Ascending aorta (tissue), 2 donors: ENCODE measurements around the gene TMEM253. TPM values are rescaled to one million over a fixed set of nuclear protein-coding genes. Genes with fewer than 3 reads are reported as not detected.

ENCODE experiments used
- DNase-seq, 2 donors: peaks; one replicate each; pipeline ENCODE4 v3.0.0-alpha.2; 2019; ENCODE audit warnings: low spot score in 2 of 2
- H3K27ac ChIP-seq, 2 donors: fragments of 200-600 bp; sonication (generic); one replicate each; pipeline ENCODE4 v1.5.1; 2016 to 2017; ENCODE audit warnings: mild to moderate bottlenecking in 1 of 2
- H3K27me3 ChIP-seq: fragments of 200-600 bp; sonication (generic); one replicate; pipeline ENCODE4 v1.5.1; 2017
- H3K36me3 ChIP-seq, 2 donors: fragments of 200-600 bp; sonication (generic); one replicate each; pipeline ENCODE4 v1.5.1; 2016
- H3K4me1 ChIP-seq, 2 donors: fragments of 200-600 bp; sonication (generic); one replicate each; pipeline ENCODE4 v1.5.1; 2016 to 2017; ENCODE audit warnings: mild to moderate bottlenecking in 1 of 2
- H3K4me3 ChIP-seq, 2 donors: fragments of 200-600 bp; sonication (generic); one replicate each; pipeline ENCODE4 v1.5.1; 2016 to 2017; ENCODE audit warnings: mild to moderate bottlenecking in 1 of 2
- H3K9me3 ChIP-seq, 2 donors: fragments of 200-600 bp; sonication (generic); one replicate each; pipeline ENCODE4 v1.5.1; 2016
- CTCF ChIP-seq, 3 experiments: fragments of 200-600 bp in 2 of 3; fragments of 450-650 bp in 1 of 3; sonication (generic) in 2 of 3; IDR thresholded peaks; one replicate each; pipeline ENCODE4 v1.5.1; 2016 to 2019; ENCODE audit warnings: antibody characterized with exemption in 3 of 3, mild to moderate bottlenecking in 1 of 3, moderate library complexity in 1 of 3
- intact Hi-C: fragments of 100-400 bp; cut with DNase I; formaldehyde crosslinking; loops from one replicate; pipeline ENCODE4 v1.15.1; 2023
- total RNA-seq: library from RNA; depleted of rRNA; stranded (reverse); fragments of >200 nt; gene quantifications from one replicate; pipeline ENCODE4 v1.1.0, GENCODE V29; 2016

Gene TMEM253
- total RNA-seq, 1 donor from 2014 or later: not detected

- Histone ChIP-seq H3K27ac (no peak overlapping the region), H3K4me3 (no peak overlapping the region), H3K36me3 (no peaks in the 10 kb centered on the region), H3K9me3 (no peaks in the 10 kb centered on the region), H3K4me1 (peaks cover 0 to 11% of the 10 kb centered on the region in 2 donors), H3K27me3 (no peaks in the 10 kb centered on the region)
- no peak for DNase-seq
- intact Hi-C loops: loop anchor here (5.0 to 10.0 kb wide), 2 partner anchors 252 to 275 kb away; partner anchors contain the start of gene SUPT16H
- no peak for TF ChIP-seq CTCF (IDR thresholded peaks at IDR 0.05)
Measured at GRCh38 chr14:21109377-21110138, 8.7 kb downstream of the TMEM253 start.

- no peak overlapping the region for H3K27ac ChIP-seq
- H3K4me1 ChIP-seq: no peaks in the 10 kb centered on the region
Measured at GRCh38 chr14:21112255-21112654, 11.4 kb downstream of the TMEM253 start.

GRCh38 chr14:21113369-21113768 is 12.5 kb downstream of the TMEM253 start:
- intact Hi-C loops: no loop called here
- Histone ChIP-seq H3K4me1 (no peaks in the 10 kb centered on the region), H3K4me3 (no peak overlapping the region), H3K27me3 (no peaks in the 10 kb centered on the region), H3K9me3 (no peaks in the 10 kb centered on the region), H3K36me3 (no peaks in the 10 kb centered on the region), H3K27ac (no peak overlapping the region)
- no peak for DNase-seq
- TF ChIP-seq CTCF (IDR thresholded peaks at IDR 0.05): no peak

More at GRCh38 chr14:21112255-21112654, 11.4 kb downstream of the TMEM253 start:
- Histone ChIP-seq H3K4me3 (no peak overlapping the region), H3K27me3 (no peaks in the 10 kb centered on the region), H3K36me3 (no peaks in the 10 kb centered on the region), H3K9me3 (no peaks in the 10 kb centered on the region)
- intact Hi-C loops: no loop called here
- no peak for TF ChIP-seq CTCF (IDR thresholded peaks at IDR 0.05)
- DNase-seq: no peak

- Histone ChIP-seq H3K9me3 (no peaks in the 10 kb centered on the region), H3K36me3 (no peaks in the 10 kb centered on the region), H3K4me3 (no peak overlapping the region), H3K27me3 (no peaks in the 10 kb centered on the region), H3K4me1 (no peaks in the 10 kb centered on the region), H3K27ac (no peak overlapping the region)
- no peak for TF ChIP-seq CTCF (IDR thresholded peaks at IDR 0.05)
- intact Hi-C loops: no loop called here
- DNase-seq: no peak
Measured at GRCh38 chr14:21118933-21119332, 18.1 kb downstream of the TMEM253 start.

GRCh38 chr14:21120686-21121085 is 19.8 kb downstream of the TMEM253 start:
- no peaks in the 10 kb centered on the region for H3K27me3 ChIP-seq
- H3K9me3 ChIP-seq: no peaks in the 10 kb centered on the region
- TF ChIP-seq CTCF (IDR thresholded peaks at IDR 0.05): no peak
- H3K4me3 ChIP-seq: no peak overlapping the region
- DNase-seq: no peak
- no peaks in the 10 kb centered on the region for H3K4me1 ChIP-seq
- no peaks in the 10 kb centered on the region for H3K36me3 ChIP-seq
- no peak overlapping the region for H3K27ac ChIP-seq
- intact Hi-C loops: no loop called here
